ENCODE results near the gene GRIN2A.

The GRIN2A gene

GRCh38 chr16:9846362-9847099, 335.7 kb downstream of the GRIN2A start:
- DNase-seq: no peak

- no peak for DNase-seq
Observed at GRCh38 chr16:9845661-9846361, 336.4 kb downstream of the GRIN2A start.

- no peak for DNase-seq
Observed at GRCh38 chr16:9844361-9844760, 337.9 kb downstream of the GRIN2A start.

GRCh38 chr16:9843424-9844018, 338.7 kb downstream of the GRIN2A start:
- DNase-seq: no peak

GRCh38 chr16:9840761-9841665, 341.2 kb downstream of the GRIN2A start:
- peak; percentile 34 for DNase-seq

- DNase-seq: no peak
Observed at GRCh38 chr16:9837481-9837880, 344.7 kb downstream of the GRIN2A start.

DNA sequence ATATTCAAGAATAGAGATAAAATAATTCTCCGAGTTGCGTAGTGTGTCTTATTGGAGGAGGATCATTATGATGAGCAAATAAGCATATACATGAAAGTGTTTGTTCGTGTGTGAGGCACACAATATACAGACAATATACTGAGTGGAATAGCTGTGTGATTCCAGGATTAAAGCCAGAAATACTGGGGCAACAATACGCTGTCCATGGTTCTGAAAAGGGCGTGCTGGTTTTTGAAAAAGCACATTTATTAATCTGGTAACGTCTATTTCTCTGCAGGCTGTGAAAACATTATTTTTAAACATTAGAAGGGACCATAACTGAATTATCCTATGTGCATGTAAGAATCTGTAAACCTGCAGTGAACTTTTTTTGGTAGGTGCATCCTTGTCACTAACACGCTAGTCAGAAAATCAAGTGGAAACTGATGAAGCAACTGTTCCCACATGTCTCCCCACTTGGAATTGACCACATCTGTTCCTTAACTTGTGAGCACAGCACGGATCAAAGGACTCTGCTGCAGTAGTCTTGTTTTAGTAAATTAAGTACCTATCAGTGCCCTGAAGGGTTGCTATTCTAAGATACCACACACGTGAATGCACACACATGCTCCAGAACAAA, 346.0 kb downstream of the GRIN2A start:
- DNase-seq: no peak

DNA sequence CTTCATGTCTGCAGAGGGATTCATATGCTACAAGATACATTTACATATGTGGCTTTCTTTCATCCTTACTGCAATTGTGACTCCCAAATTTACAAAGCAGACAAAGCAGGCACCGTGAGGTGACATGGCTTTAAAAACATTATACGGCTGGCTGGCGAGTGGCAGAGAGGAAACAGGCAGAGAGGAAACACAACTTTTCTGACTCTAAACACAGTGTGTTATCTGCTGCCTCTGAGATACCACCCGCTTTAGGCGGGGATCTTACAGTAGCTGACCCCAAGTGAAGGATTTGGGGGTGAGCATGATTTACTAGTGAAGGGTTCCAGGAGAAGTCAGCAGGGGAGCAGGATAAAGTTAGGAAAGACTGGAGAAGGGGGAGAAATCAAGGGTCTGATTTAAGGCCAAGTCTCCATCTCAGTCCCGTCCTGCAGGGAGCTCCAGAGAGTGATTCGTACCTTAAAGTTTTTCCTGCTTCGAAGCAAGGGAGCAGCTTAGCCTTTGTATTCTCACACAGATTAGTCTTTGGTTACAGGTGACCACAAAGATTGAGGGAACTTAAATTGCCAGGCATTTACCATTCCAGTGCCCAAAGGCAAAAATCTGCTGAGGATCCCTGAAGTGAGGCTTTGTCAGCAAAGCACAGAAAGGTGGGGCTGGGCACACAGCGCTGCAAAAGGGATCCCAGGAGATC, 355.0 kb downstream of the GRIN2A start:
- DNase-seq: no peak

- DNase-seq: no peak
Observed at GRCh38 chr16:9826656-9827055, 355.6 kb downstream of the GRIN2A start.

DNA sequence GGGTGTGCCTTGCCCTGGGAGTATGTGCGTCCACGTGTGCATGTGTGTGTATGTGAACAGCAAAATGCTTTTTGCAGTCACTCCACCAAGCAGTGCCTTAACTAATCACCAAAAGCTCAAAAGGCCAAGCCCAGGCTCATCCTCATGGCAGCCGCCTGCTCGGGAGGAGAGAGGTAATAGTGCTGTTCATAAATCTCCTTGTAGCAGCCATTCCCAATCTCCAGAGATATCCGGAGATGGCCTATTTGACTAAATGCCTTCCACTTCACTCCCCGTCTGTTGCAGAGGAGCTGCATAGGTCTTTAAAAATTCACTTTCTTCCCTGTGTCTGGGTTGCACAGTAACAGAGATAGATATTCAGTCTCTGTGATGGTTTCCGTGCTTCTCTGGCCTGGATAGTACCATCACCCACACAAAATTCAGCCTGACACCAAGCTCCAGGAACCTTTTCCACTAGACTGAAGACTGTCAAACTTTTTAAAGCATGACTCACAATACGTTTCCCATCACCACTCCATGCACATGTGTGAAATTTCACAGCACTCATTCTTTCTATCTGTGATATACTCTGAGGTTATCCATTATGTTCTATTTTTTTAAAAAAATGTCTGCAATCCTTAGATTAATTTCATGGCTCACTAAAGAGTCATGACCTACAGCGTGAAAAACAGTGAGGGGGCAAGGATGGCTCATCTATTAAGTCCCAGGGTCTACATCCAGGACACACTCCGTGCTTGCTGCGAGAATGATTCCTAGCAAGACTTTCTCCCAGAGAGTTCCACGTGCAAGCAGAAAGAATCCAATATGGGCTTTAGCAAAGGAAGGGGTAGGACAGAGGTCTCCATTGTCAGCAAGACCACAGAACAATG, 357.8 kb downstream of the GRIN2A start:
- DNase-seq: no peak

GRCh38 chr16:9823510-9823909, 358.7 kb downstream of the GRIN2A start:
- no peak for DNase-seq

- no peak for DNase-seq
Observed at GRCh38 chr16:9821970-9822369, 360.3 kb downstream of the GRIN2A start.

- no peak for DNase-seq
Observed at GRCh38 chr16:9821331-9821730, 360.9 kb downstream of the GRIN2A start.

DNA sequence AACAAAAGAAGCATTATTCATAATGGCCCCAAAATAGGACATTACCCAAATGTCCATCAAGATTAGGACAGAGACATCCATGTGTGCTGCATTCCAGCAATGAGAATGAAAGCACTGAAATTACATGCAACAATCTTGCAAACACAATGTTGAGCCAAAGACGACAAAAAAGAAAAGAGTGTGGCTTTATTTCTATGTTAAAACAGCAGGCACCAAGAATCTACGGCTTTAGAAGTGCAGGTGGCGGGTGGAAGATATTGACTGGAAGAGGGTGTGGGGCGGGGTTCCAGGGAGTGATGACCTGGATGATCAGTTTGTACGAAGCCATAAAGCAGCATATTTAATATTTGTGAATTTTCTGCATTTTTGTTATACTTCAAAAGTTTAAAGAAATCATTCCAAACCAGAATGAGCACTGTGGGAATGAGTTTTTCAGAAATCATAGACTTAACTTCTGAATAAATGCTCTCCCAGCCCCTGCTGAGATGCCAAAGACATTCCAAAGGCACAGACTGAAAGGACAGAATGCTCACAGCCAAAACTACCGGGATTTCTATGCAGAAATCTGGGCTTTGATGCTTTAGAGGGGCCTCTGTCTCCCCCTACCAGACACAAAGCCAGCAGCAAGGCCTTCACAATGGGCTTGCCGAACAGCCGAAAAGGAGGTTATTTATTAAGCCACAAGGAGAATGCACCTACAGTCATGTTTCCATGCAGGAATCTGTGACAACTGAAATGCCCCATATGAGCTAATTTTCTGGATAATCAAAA, 361.6 kb downstream of the GRIN2A start:
- DNase-seq: no peak

GRCh38 chr16:9818702-9819101, 363.5 kb downstream of the GRIN2A start:
- no peak for DNase-seq

GRCh38 chr16:9817586-9817985, 364.6 kb downstream of the GRIN2A start:
- no peak for DNase-seq

DNA sequence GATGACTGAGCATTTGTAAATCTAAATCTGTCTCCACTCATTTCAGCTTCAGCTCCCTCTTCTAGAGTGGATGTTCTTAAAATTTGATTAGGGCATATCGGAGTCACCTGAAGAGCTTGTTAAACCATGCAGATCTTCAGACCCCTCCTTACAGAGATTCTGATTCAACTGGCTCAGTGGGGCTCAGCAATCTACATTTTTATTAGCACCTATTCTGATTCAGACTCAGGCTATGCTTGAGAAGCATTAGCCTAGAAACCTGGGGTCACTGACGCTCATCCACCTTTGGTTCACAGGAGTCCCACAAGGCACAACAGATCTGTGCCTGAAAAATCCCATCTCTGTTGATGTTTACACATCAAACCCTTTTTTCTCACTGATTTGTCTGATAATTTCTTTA, 365.6 kb downstream of the GRIN2A start:
- no peak for DNase-seq

GRCh38 chr16:9813665-9814064, 368.6 kb downstream of the GRIN2A start:
- no peak for DNase-seq

- DNase-seq: no peak
Observed at GRCh38 chr16:9808210-9808609, 374.0 kb downstream of the GRIN2A start.

DNA sequence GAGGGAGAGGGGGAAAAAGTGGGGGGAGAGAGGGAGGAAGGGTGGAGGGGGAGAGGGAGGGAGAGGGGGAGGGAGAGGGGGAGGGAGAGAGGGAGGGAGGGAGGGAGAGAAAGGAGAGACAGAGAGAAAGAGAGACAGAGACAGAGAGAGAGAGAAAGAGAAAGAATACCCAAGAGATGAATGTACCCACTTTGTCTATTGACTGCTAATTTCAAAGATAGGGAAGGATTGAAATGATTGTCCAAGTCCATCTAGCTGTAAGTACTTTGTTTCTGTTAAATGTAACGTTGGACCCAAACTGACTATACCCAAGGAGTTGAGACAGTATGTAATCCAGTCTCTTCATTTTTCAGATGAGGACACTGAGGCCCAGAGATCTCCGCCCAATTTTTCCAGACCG, 374.9 kb downstream of the GRIN2A start:
- DNase-seq: no peak
